GM21786 (cell line): Measurements from ENCODE around the gene G6PC1.
"Not testable (repeated sequence)": the region's sequence is repeated elsewhere in the genome, so short reads cannot be mapped to it uniquely, and the experiment has no call there.

Source experiments
- ATAC-seq: cut with Tn5 transposase; IDR thresholded peaks from one replicate; pipeline ENCODE4 v1.9.1; 2021; ENCODE audit not compliant: unreplicated experiment

Gene G6PC1

GRCh38 chr17:42873315-42873714, 27.3 kb upstream of the G6PC1 start:
- ATAC-seq: no peak

GRCh38 chr17:42873932-42874695, 26.5 kb upstream of the G6PC1 start:
- not testable (repeated sequence) for ATAC-seq

GRCh38 chr17:42877037-42877436, 23.6 kb upstream of the G6PC1 start:
- no peak for ATAC-seq

- no peak for ATAC-seq
Measured at GRCh38 chr17:42878123-42878880, 22.3 kb upstream of the G6PC1 start.

- no peak for ATAC-seq
Measured at GRCh38 chr17:42878924-42879595, 21.5 kb upstream of the G6PC1 start.

GRCh38 chr17:42879596-42879985, 21.0 kb upstream of the G6PC1 start:
- no peak for ATAC-seq

- no peak for ATAC-seq
Measured at GRCh38 chr17:42880776-42881310, 19.8 kb upstream of the G6PC1 start.

GRCh38 chr17:42881706-42882105, 18.9 kb upstream of the G6PC1 start:
- not testable (repeated sequence) for ATAC-seq

- ATAC-seq: no peak
Measured at GRCh38 chr17:42882166-42882565, 18.4 kb upstream of the G6PC1 start.

GRCh38 chr17:42883802-42884558, 16.6 kb upstream of the G6PC1 start:
- no peak for ATAC-seq

- not testable (repeated sequence) for ATAC-seq
Measured at GRCh38 chr17:42885806-42886205, 14.8 kb upstream of the G6PC1 start.

- no peak for ATAC-seq
Measured at GRCh38 chr17:42886283-42887176, 14.1 kb upstream of the G6PC1 start.

GRCh38 chr17:42889809-42890208, 10.8 kb upstream of the G6PC1 start:
- ATAC-seq: no peak

GRCh38 chr17:42891539-42892152, 9.0 kb upstream of the G6PC1 start:
- ATAC-seq: no peak

- no peak for ATAC-seq
Measured at GRCh38 chr17:42893359-42893758, 7.2 kb upstream of the G6PC1 start.

GRCh38 chr17:42894283-42895184, 6.1 kb upstream of the G6PC1 start:
- no peak for ATAC-seq

- no peak for ATAC-seq
Measured at GRCh38 chr17:42895185-42895555, 5.4 kb upstream of the G6PC1 start.

GRCh38 chr17:42898147-42898811, 2.3 kb upstream of the G6PC1 start:
- ATAC-seq: no peak
